Neural cell (in vitro differentiated cells): Measurements from ENCODE around the gene TLE2. TPM values are rescaled to one million over a fixed set of nuclear protein-coding genes. Genes with fewer than 3 reads are reported as not detected.

ENCODE experiments used
- H2AFZ ChIP-seq: fragments of 200-600, 300-800 bp; sonication (generic), shearing (Covaris generic); 2 replicates; pipeline ENCODE4 v1.6.0; 2014; ENCODE audit warnings: low read depth, mild to moderate bottlenecking, antibody characterized with exemption, low read length, moderate library complexity
- H3F3A ChIP-seq: fragments of 200-600 bp; shearing (Covaris generic); 2 replicates; pipeline ENCODE4 v1.6.1; 2016; ENCODE audit warnings: mild to moderate bottlenecking, moderate library complexity, mixed read lengths, antibody characterized with exemption, low read length; ENCODE audit not compliant: insufficient read depth, poor library complexity, severe bottlenecking
- H3K27ac ChIP-seq: fragments of 200-600, 300-800 bp; sonication (generic), shearing (Covaris generic); 2 replicates; pipeline ENCODE4 v1.5.1; 2014; ENCODE audit warnings: mild to moderate bottlenecking, low read length, moderate library complexity
- H3K27me3 ChIP-seq: fragments of 300-800, 200-600 bp; sonication (generic), shearing (Covaris generic); 2 replicates; pipeline ENCODE4 v1.6.0; 2014; ENCODE audit warnings: mild to moderate bottlenecking, low read depth, low read length, moderate library complexity; ENCODE audit not compliant: insufficient read depth
- H3K36me3 ChIP-seq: fragments of 300-800, 200-600 bp; sonication (generic), shearing (Covaris generic); 2 replicates; pipeline ENCODE4 v1.5.1; 2014; ENCODE audit warnings: mild to moderate bottlenecking, antibody characterized with exemption, low read length, moderate library complexity; ENCODE audit not compliant: insufficient read depth
- H3K4me2 ChIP-seq: fragments of 300-800, 200-600 bp; sonication (generic), shearing (Covaris generic); 2 replicates; pipeline ENCODE4 v1.6.0; 2014; ENCODE audit warnings: mild to moderate bottlenecking, low read length
- H3K4me3 ChIP-seq: fragments of 300-800, 200-600 bp; sonication (generic), shearing (Covaris generic); 2 replicates; pipeline ENCODE4 v1.5.1; 2014; ENCODE audit warnings: mild to moderate bottlenecking, low read length, moderate library complexity
- H3K79me2 ChIP-seq: fragments of 200-600 bp; shearing (Covaris generic); replicated peaks from 2 replicates; pipeline ENCODE4 v1.6.0; 2014; ENCODE audit warnings: mild to moderate bottlenecking, low read length, moderate library complexity; ENCODE audit not compliant: insufficient read depth
- H3K9ac ChIP-seq: fragments of 300-800, 200-600 bp; sonication (generic), shearing (Covaris generic); 2 replicates; pipeline ENCODE4 v1.6.1; 2016; ENCODE audit warnings: mild to moderate bottlenecking, low read length, mixed read lengths
- H3K9me2 ChIP-seq: fragments of 200-600 bp; shearing (Covaris generic); 2 replicates; pipeline ENCODE4 v1.6.1; 2016; ENCODE audit warnings: mild to moderate bottlenecking, low read length, mixed read lengths; ENCODE audit not compliant: insufficient read depth
- H3K9me3 ChIP-seq: fragments of 200-600, 300-800 bp; sonication (generic), shearing (Covaris generic); 2 replicates; pipeline ENCODE4 v1.6.1; 2016; ENCODE audit warnings: mild to moderate bottlenecking, mixed run types, low read length, moderate library complexity, mixed read lengths
- H4K20me1 ChIP-seq: fragments of 200-600 bp; shearing (Covaris generic); 2 replicates; pipeline ENCODE4 v1.6.1; 2016; ENCODE audit warnings: mild to moderate bottlenecking, mixed run types; ENCODE audit not compliant: insufficient read depth
- EP300 ChIP-seq: fragments of 450-650 bp; conservative IDR thresholded peaks from 2 replicates; pipeline ENCODE4 v1.6.1; 2014; ENCODE audit warnings: antibody characterized with exemption, mild to moderate bottlenecking, moderate library complexity; ENCODE audit not compliant: poor library complexity, severe bottlenecking
- EZH2 ChIP-seq: fragments of 200-600, 300-800 bp; shearing (Covaris generic), sonication (generic); IDR thresholded peaks from 2 replicates; pipeline ENCODE4 v1.6.1; 2014; ENCODE audit warnings: antibody characterized with exemption, low read length, borderline replicate concordance, mild to moderate bottlenecking; ENCODE audit not compliant: insufficient read depth, poor library complexity, severe bottlenecking
- MXI1 ChIP-seq: fragments of 450-650 bp; conservative IDR thresholded peaks from 2 replicates; pipeline ENCODE4 v1.6.1; 2014; ENCODE audit warnings: antibody characterized with exemption, mild to moderate bottlenecking; ENCODE audit not compliant: poor library complexity, severe bottlenecking
- POLR2AphosphoS5 ChIP-seq: IDR thresholded peaks from 2 replicates; pipeline ENCODE4 v1.6.1; 2012
- RAD21 ChIP-seq: fragments of 450-650 bp; conservative IDR thresholded peaks from 2 replicates; pipeline ENCODE4 v1.6.1; 2014; ENCODE audit warnings: antibody characterized with exemption, mild to moderate bottlenecking, moderate library complexity
- SMC3 ChIP-seq: fragments of 450-650 bp; conservative IDR thresholded peaks from 2 replicates; pipeline ENCODE4 v1.6.1; 2014; ENCODE audit warnings: antibody characterized with exemption, mild to moderate bottlenecking, moderate library complexity; ENCODE audit not compliant: poor library complexity
- TAF1 ChIP-seq: IDR thresholded peaks from 2 replicates; pipeline ENCODE4 v1.6.1; 2012; ENCODE audit warnings: low read depth
- polyA plus RNA-seq: library from polyadenylated mRNA; depleted of rRNA; stranded (reverse); fragments of >200 nt; gene quantifications from 2 replicates; pipeline ENCODE4 v1.2.3, GENCODE V29; 2014
- TF ChIP-seq, protein P1 (sequence below): fragments of 450-650 bp; IDR thresholded peaks from 2 replicates; pipeline ENCODE4 v1.5.1; 2014; ENCODE audit warnings: antibody characterized with exemption, mild to moderate bottlenecking, moderate library complexity; ENCODE audit not compliant: poor library complexity, severe bottlenecking

TLE2 gene
- polyA plus RNA-seq, 1 donor from 2014 or later = 7.0 TPM

DNA sequence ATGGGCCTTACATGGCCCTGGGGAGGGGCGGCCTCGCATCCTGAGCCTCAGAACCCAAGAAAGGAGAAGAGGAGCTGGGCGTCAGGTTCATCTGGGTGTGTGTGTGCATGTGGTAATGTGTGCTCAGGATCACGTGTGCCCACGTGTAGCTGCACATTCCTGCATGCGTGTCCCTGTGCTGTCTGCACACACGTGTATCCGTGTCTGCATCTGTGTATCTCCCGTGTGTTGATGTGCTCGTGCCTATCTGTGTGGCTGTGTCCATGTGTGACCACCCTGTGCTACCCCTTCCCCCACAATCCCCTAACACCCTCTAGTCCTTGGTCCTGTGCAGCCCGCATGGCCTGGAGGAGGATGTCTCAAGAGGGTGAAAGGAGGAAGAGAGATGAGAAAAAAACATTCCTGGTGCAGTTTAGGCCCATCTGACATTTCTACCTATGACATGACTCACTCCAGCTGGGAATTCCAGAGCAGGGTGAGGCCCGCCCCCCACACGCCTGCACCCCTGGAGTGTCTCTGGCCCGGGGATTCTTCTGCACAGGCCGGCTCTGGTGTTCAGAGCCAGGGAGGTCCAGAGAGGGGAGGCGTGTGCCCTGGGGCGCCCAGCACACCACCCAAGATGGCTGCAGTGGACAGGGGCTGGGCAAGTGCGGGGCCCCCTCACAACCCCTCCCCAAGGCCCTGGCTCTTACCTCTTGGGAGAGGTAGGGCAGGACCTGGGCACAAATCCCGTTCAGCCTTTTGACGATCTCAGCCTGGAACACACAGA lies 26.1 kb upstream of the TLE2 start:
- TF ChIP-seq MXI1 = no peak
- TF ChIP-seq, protein P1, sequence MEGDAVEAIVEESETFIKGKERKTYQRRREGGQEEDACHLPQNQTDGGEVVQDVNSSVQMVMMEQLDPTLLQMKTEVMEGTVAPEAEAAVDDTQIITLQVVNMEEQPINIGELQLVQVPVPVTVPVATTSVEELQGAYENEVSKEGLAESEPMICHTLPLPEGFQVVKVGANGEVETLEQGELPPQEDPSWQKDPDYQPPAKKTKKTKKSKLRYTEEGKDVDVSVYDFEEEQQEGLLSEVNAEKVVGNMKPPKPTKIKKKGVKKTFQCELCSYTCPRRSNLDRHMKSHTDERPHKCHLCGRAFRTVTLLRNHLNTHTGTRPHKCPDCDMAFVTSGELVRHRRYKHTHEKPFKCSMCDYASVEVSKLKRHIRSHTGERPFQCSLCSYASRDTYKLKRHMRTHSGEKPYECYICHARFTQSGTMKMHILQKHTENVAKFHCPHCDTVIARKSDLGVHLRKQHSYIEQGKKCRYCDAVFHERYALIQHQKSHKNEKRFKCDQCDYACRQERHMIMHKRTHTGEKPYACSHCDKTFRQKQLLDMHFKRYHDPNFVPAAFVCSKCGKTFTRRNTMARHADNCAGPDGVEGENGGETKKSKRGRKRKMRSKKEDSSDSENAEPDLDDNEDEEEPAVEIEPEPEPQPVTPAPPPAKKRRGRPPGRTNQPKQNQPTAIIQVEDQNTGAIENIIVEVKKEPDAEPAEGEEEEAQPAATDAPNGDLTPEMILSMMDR = no peak
- no peak for TF ChIP-seq POLR2AphosphoS5
- H3K36me3 ChIP-seq = peaks cover 6% of the 10 kb centered on the region
- no peak overlapping the region for H3K4me2 ChIP-seq
- H3K9me3 ChIP-seq = no peaks in the 10 kb centered on the region
- no peaks in the 10 kb centered on the region for H4K20me1 ChIP-seq
- no peaks in the 10 kb centered on the region for H3F3A ChIP-seq
- H3K9me2 ChIP-seq = no peaks in the 10 kb centered on the region
- no peaks in the 10 kb centered on the region for H3K27me3 ChIP-seq
- H2AFZ ChIP-seq = no peak overlapping the region
- H3K79me2 ChIP-seq = no peaks in the 10 kb centered on the region
- H3K9ac ChIP-seq = no peak overlapping the region
- no peak overlapping the region for H3K27ac ChIP-seq
- H3K4me3 ChIP-seq = no peak overlapping the region

DNA sequence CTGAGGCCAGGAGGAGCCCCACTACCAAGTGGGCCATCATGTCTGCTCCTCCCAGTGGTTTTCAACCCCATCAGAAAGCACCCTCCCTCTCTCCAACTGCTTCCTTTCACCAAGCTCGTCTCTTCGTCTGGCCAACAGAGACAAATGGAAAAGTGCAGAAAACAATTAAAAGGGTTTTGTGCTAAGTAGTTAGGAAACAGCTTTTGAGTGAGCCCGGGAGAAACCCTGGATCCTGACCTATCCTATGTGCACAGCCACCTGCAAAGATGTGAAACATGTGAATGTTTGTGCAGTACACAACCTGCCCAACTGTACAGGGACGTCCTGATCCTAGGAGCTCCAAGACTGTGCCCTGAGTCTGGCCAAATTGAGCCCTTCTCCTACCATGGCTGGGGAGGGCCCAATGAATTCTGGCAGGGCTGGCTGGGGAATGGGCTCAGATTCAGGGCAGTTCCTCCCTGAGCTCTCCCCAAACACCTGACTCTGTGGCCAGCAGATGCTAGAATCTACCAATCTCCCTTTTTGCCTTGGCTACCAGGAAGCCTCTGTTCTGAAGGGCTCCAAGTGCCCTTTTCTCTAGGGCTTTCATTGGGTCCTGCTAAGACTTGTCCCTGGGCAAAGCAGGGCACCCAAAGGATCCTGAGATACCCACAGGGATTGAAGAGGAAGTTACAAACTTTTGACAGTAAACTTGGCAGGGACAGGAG lies 25.3 kb upstream of the TLE2 start:
- Histone ChIP-seq H3K79me2 (no peaks in the 10 kb centered on the region), H3F3A (no peaks in the 10 kb centered on the region), H4K20me1 (no peaks in the 10 kb centered on the region), H3K4me3 (no peak overlapping the region), H3K9me2 (no peaks in the 10 kb centered on the region), H3K9me3 (no peaks in the 10 kb centered on the region), H2AFZ (no peak overlapping the region), H3K36me3 (peaks cover under 1% of the 10 kb centered on the region), H3K27ac (no peak overlapping the region), H3K27me3 (no peaks in the 10 kb centered on the region), H3K9ac (no peak overlapping the region), H3K4me2 (no peak overlapping the region)
- TF ChIP-seq MXI1 = no peak
- no peak for TF ChIP-seq SMC3
- no peak for TF ChIP-seq TAF1
- TF ChIP-seq EZH2 = no peak

DNA sequence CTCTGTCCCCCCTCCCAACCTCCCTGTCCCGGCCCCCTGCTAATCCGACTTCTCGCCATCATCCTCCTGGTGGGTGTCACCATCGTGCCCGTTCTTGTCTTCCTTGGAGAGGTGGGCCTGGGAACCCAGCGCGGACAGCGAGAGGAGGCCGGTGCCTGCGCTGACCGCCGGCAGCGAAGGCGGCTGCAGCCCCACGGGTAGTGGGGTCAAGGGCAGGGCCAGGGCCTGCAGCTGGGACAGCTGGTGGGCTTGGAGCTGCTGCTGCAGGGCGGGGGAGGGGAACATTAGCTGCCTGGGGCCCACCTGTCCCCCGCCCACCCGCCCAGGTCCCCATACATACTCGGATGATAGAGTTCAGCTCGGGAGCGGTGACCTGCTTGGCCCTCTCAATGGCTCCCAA lies 24.7 kb upstream of the TLE2 start:
- no peak overlapping the region for H2AFZ ChIP-seq
- no peaks in the 10 kb centered on the region for H3K79me2 ChIP-seq
- no peaks in the 10 kb centered on the region for H3F3A ChIP-seq
- H3K9me3 ChIP-seq = no peaks in the 10 kb centered on the region
- no peaks in the 10 kb centered on the region for H3K27me3 ChIP-seq
- H4K20me1 ChIP-seq = no peaks in the 10 kb centered on the region
- TF ChIP-seq TAF1 = no peak
- no peak for TF ChIP-seq SMC3
- no peak for TF ChIP-seq EZH2
- TF ChIP-seq RAD21 = no peak
- TF ChIP-seq, protein P1 = no peak
- no peak for TF ChIP-seq EP300
- H3K9ac ChIP-seq = no peak overlapping the region
- no peaks in the 10 kb centered on the region for H3K36me3 ChIP-seq
- H3K4me2 ChIP-seq = no peak overlapping the region
- H3K27ac ChIP-seq = no peak overlapping the region
- H3K4me3 ChIP-seq = no peak overlapping the region
- H3K9me2 ChIP-seq = no peaks in the 10 kb centered on the region
